IPS-NIHi7 (cell line): Measurements from ENCODE around the gene RAB6C.
"Not testable (repeated sequence)": the region's sequence is repeated elsewhere in the genome, so short reads cannot be mapped to it uniquely, and the experiment has no call there.

Experiments used
- DNase-seq: peaks from one replicate; pipeline ENCODE4 v3.0.0; 2012; ENCODE audit warnings: mixed read lengths; ENCODE audit errors: extremely low spot score

Gene RAB6C

GRCh38 chr2:129993151-129993550, 13.7 kb downstream of the RAB6C start:
- peak; percentile 8 for DNase-seq

- not testable (repeated sequence) for DNase-seq
These were observed 17.3 kb downstream of the RAB6C start for GRCh38 chr2:129996657-129997237.

GRCh38 chr2:129998771-129999170, 19.3 kb downstream of the RAB6C start:
- not testable (repeated sequence) for DNase-seq

GRCh38 chr2:130005862-130006261, 26.4 kb downstream of the RAB6C start:
- DNase-seq, result peak; percentile 13

- not testable (repeated sequence) for DNase-seq
These were observed 37.2 kb downstream of the RAB6C start for GRCh38 chr2:130016701-130017100.

- DNase-seq, result no peak
These were observed 39.9 kb downstream of the RAB6C start for GRCh38 chr2:130019402-130019801.

GRCh38 chr2:130020069-130020468, 40.6 kb downstream of the RAB6C start:
- not testable (repeated sequence) for DNase-seq

GRCh38 chr2:130025931-130026330, 46.5 kb downstream of the RAB6C start:
- DNase-seq, result not testable (repeated sequence)
